Right cardiac atrium (tissue), 5 donors: Measurements from ENCODE around the gene MCCC2. TPM values are rescaled to one million over a fixed set of nuclear protein-coding genes. Genes with fewer than 3 reads are reported as not detected.
A peak's percentile ranks its signal among the peaks of the same experiment; 100 is the strongest.

Source experiments
- ATAC-seq, 2 donors: fragments of 200-7000 bp; cut with Tn5 transposase; one replicate each; pipeline versions ENCODE4 v1.8.0 to v1.9.1; 2020; ENCODE audit warnings: moderate library complexity in 2 of 2, mild to moderate bottlenecking in 1 of 2
- DNase-seq, 3 donors: peaks; one replicate each; pipeline ENCODE4 v3.0.0-alpha.2; 2020
- H3K27ac ChIP-seq: one replicate; pipeline ENCODE4 v1.5.1; 2013; ENCODE audit warnings: mild to moderate bottlenecking, low read length, control low read depth, moderate library complexity
- H3K27me3 ChIP-seq: one replicate; pipeline ENCODE4 v1.6.1; 2013; ENCODE audit not compliant: control insufficient read depth, insufficient read depth
- H3K4me1 ChIP-seq: one replicate; pipeline ENCODE4 v1.6.1; 2013; ENCODE audit warnings: low read length; ENCODE audit not compliant: control insufficient read depth, insufficient read depth
- H3K4me3 ChIP-seq: one replicate; pipeline ENCODE4 v1.5.1; 2013; ENCODE audit warnings: low read length, control low read depth
- H3K9me3 ChIP-seq: one replicate; pipeline ENCODE4 v1.6.1; 2013; ENCODE audit warnings: low read length; ENCODE audit not compliant: control insufficient read depth
- WGBS: extraction: QIAGEN DNeasy Blood & Tissue Kit; methylation state at CpG from one replicate; pipeline ENCODE4 v1.1.7; 2013; 5-methylcytosine and 5-hydroxymethylcytosine counted together
- intact Hi-C, 4 donors: fragments of 100-400 bp; cut with DNase I; formaldehyde crosslinking; loops; one replicate each; pipeline versions ENCODE4 v1.11.0 to v1.14.0; 2022 to 2023
- polyA plus RNA-seq: library from polyadenylated mRNA; stranded (reverse); fragments of 200-250 nt; gene quantifications from one replicate; pipeline ENCODE4 v1.2.3, GENCODE V29; 2013
- total RNA-seq, 4 donors: library from RNA; stranded (reverse); fragmentation: NEBNext Ultra II Directional; extraction: Animal tissue kit (Norgen Biotek cat#: 25700); gene quantifications; one replicate each; pipeline ENCODE4 v1.2.1, GENCODE V29; 2021
- donor health status: healthy with polysubstance abuse.
- donor health status: DM: no; HTN: yes; CAD: no.
- donor health status: DM: no; HTN: no; CAD: no.
- donor health status: DM: no; HTN: yes; CAD: no; lungs with severe emphysema.
- donor health status: DM: yes; HTN: yes; CAD: no.

MCCC2 gene
- total and polyA plus RNA-seq, 5 donors: 47.1 to 71.8 (median 52.7) TPM

DNA sequence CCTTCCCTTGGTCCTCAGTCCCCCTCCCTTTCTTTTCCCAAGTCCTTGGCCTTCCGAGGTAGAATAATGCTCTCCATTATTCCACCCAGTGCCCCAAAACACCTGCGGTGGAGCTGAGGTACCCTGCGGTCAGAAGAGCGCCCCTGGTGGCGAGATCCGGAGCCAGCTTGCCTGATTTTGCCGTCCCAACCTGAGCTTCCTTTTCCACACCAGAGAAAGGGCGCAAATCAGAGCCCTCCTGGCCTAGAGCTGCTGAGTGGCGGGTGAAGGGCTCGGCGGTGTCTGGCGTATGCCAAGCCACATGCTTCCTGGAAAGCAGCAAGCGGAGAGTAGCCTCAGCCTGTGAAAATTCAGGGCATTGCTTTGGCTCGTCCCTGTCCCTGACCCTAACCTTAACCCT is 110.8 kb downstream of the MCCC2 start:
- DNase-seq: peak; percentile 18 to 59 (median 53)
- 38% methylated on average over 14 of the region's 14 CpGs for WGBS

DNA sequence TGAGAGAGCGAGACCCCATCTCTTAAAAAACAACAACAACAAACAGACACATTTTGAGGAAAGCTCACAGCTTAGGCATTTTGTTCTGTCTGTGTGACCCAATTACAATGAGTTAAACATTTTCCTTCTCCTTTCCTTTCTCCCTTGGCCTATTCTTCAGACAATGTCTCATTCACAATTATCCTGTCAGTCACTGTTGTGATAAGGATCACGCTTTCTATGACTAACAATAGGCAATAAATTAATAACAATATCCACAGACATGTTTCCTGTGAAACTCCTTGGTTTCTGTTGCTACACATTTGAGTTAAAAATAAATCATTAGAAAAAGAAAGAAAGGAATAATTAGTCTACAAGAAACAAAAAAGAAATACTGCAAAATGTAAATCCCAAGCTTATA is 112.1 kb downstream of the MCCC2 start:
- Histone ChIP-seq H3K9me3 (no peaks in the 10 kb centered on the region), H3K27me3 (no peaks in the 10 kb centered on the region), H3K27ac (no peak overlapping the region), H3K4me3 (no peak overlapping the region), H3K4me1 (peaks cover 4% of the 10 kb centered on the region)
- DNase-seq (no peak), ATAC-seq (no peak)
- 69% methylated on average over 2 of the region's 2 CpGs for WGBS
- intact Hi-C loops: no loop called here

More for the DNA sequence above, 110.8 kb downstream of the MCCC2 start:
- Histone ChIP-seq H3K27ac (no peak overlapping the region), H3K4me1 (peaks cover 4% of the 10 kb centered on the region), H3K27me3 (no peaks in the 10 kb centered on the region), H3K4me3 (no peak overlapping the region), H3K9me3 (no peaks in the 10 kb centered on the region)
- intact Hi-C loops: no loop called here
- ATAC-seq: peak; percentile 74 to 75

DNA sequence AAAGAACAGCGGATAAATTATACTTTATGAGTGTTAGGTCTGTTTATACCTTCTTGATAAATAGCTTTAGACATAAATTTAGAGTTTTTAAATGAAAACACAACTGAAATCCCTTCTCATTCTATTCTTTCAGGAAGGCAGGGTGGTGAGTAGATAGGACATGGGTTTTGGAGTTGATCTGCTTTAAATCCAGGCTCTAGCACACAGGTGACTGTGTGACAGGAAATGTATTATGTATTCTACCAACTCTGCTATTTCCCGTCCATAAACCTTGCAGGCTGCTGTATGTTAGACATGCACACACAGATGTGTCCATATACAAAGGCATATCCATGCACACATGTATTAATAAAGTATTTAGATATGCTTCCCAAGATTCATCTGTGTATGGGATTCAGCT is 112.6 kb downstream of the MCCC2 start:
- ATAC-seq: no peak
- Histone ChIP-seq H3K27me3 (no peaks in the 10 kb centered on the region), H3K9me3 (no peaks in the 10 kb centered on the region), H3K27ac (no peak overlapping the region), H3K4me3 (no peak overlapping the region), H3K4me1 (peaks cover 4% of the 10 kb centered on the region)
- 76% methylated on average over 2 of the region's 2 CpGs for WGBS
- no peak for DNase-seq
- intact Hi-C loops: no loop called here

DNA sequence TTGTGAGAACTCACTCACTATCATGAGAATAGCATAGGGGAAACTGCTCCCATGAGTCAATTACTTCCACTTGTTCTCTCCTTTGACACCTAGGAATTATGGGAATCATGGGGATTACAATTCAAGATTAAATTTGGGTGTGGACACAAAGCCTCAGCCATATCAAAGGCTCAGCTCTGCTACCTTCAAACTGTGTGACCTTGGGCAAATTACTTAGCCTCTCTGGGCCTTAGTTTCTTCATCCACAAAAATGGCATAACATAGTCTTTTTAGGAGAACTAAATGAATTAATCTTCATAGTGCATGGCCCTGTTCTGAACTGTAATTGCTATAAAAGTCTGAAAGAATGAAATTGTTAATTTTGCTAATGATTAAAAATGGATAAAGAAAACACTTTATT is 113.7 kb downstream of the MCCC2 start:
- DNase-seq (no peak), ATAC-seq (no peak)
- no peaks in the 10 kb centered on the region for H3K27me3 ChIP-seq
- H3K9me3 ChIP-seq: no peaks in the 10 kb centered on the region
- no peak overlapping the region for H3K27ac ChIP-seq
- H3K4me3 ChIP-seq: no peak overlapping the region
- H3K4me1 ChIP-seq: peaks cover 4% of the 10 kb centered on the region
- intact Hi-C loops: no loop called here

DNA sequence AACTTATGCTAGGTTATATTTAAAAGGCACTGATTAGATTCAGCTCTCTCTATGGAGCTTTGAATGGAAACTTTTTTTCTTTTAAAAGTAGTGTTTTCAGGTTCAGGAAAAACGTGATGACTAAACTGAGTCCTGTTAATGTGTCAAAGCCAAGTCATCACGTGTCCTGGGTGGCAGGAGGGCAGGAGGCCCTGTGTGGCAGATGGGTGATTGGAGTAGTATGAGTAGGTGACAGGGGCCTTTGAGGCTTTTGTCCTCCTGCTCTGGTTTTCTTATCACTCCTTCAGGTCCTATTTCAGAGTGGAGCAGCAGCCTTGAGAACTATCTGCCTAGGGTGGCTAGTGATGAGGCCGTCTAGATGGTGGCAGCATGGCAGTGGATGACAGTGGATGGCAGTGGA is 114.3 kb downstream of the MCCC2 start:
- DNase-seq (no peak), ATAC-seq (no peak)
- H3K27me3 ChIP-seq: no peaks in the 10 kb centered on the region
- no peak overlapping the region for H3K27ac ChIP-seq
- WGBS: 57% methylated on average over 3 of the region's 3 CpGs
- peaks cover 4% of the 10 kb centered on the region for H3K4me1 ChIP-seq
- no peaks in the 10 kb centered on the region for H3K9me3 ChIP-seq
- intact Hi-C loops: no loop called here
- H3K4me3 ChIP-seq: no peak overlapping the region

DNA sequence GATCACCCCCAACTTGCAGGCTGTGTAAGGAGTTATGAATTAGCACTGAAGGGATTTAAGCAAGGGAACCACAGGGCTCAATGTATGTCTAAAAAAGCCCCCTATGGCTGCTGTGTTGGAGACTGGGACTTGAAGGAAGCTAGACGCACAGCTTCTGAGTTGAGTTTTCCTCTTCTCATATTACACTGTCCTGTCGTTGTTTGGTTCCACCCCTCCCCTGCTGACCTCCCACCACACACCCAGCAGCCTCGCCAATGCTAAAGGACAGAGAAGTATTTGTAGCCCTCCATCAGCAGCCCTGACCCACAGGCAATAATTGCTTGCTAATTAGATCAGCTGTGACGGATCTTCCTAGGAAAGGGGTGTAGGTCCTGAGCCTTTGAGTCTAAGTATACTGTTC is 116.8 kb downstream of the MCCC2 start:
- Histone ChIP-seq H3K27me3 (no peaks in the 10 kb centered on the region), H3K4me1 (no peaks in the 10 kb centered on the region), H3K27ac (no peak overlapping the region), H3K9me3 (no peaks in the 10 kb centered on the region), H3K4me3 (no peak overlapping the region)
- DNase-seq (no peak), ATAC-seq (no peak)
- intact Hi-C loops: no loop called here
- WGBS: 25% methylated on average over 4 of the region's 4 CpGs

DNA sequence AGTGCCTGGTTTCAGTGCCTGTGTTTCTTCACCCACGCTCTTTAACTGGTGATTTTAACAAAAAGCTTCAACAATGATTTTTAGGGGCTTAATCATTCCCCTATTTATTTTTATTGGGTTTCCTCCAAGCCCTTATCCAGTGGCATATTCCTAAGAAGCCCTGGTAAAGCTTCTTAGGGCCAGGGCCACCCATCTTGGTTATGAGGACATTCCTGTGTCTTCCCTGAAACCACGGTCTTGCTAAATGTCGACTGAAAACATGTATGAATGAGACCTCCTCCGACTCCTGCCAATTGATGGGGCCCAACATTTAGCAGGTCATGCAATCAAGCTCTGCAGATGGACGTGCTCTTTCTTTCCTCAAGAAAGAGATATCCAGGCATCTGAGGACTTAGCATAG is 118.3 kb downstream of the MCCC2 start:
- H3K9me3 ChIP-seq: no peaks in the 10 kb centered on the region
- H3K27ac ChIP-seq: no peak overlapping the region
- ATAC-seq: no peak
- no peaks in the 10 kb centered on the region for H3K4me1 ChIP-seq
- 74% methylated on average over 5 of the region's 5 CpGs for WGBS
- no peaks in the 10 kb centered on the region for H3K27me3 ChIP-seq
- no peak overlapping the region for H3K4me3 ChIP-seq
- intact Hi-C loops: no loop called here
- no peak for DNase-seq

DNA sequence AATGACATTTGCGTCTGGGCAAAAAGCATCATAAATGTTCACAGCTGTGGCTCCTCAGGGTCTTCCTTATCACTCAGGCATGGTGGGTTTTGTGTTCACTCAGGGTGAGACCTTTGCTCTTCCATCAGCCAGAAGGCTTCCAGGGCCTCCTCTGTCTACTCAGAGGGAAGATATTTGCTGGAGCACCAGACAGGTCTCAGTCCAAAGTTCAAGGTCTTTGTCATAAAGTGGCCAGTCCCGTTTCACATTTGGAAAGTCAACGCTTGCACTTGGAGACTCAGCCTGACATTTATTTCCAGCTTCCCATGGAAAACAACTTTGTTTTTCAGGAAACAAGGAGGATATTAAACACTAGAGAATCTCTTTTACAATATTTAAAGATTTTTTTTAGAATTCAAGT is 119.8 kb downstream of the MCCC2 start:
- WGBS: 67% methylated on average over 3 of the region's 3 CpGs
- Histone ChIP-seq H3K27ac (no peak overlapping the region), H3K4me3 (no peak overlapping the region), H3K9me3 (no peaks in the 10 kb centered on the region), H3K27me3 (peaks cover 4% of the 10 kb centered on the region), H3K4me1 (no peaks in the 10 kb centered on the region)
- DNase-seq: no peak
- no peak for ATAC-seq
- intact Hi-C loops: no loop called here

Other genes with a start within 250 kb of the MCCC2 start
- 10 to 100 TPM; 13.5 to 18.0 (median 15.0) TPM for gene BDP1, start 131.7 kb upstream of the MCCC2 start, total RNA-seq
- gene BDP1, start 131.7 kb upstream of the MCCC2 start, polyA plus RNA-seq: 9.2 TPM
- under 1 TPM in 1 of 4 donors, not detected in 3; 0.34 TPM for gene CARTPT, start 131.9 kb downstream of the MCCC2 start, total RNA-seq
- 0.29 TPM for gene CARTPT, start 131.9 kb downstream of the MCCC2 start, polyA plus RNA-seq